SH-SY5Y (cell line): Measurements from ENCODE around the gene ADAMTS13.

Source experiments
- GATA2 ChIP-seq: IDR thresholded peaks from 2 replicates; pipeline ENCODE4 v1.6.1; 2011; ENCODE audit warnings: mild to moderate bottlenecking, low read depth, low read length
- GATA3 ChIP-seq: IDR thresholded peaks from 2 replicates; pipeline ENCODE4 v1.6.1; 2011; ENCODE audit warnings: low read depth, mild to moderate bottlenecking, low read length, moderate library complexity

DNA sequence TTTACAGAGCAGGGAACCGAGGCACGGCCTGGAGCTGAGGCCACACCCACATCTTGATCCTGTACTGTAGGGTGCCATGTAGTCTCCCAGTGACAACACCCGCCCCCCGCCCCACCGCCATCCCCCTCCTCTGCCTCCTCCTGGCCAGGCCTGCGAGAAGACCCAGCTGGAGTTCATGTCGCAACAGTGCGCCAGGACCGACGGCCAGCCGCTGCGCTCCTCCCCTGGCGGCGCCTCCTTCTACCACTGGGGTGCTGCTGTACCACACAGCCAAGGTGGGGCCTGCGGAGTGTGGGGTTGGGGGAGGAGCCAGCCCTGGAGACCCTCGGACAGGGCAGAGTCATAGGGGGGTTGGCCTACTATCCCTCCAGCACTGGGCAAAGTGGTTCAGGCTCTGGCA is 14.5 kb downstream of the ADAMTS13 start:
- TF ChIP-seq GATA2 (no peak), GATA3 (no peak)
